Spleen (tissue), 7 donors: ENCODE data around the gene SLC7A4.

ENCODE experiments used
- POLR2A ChIP-seq, 3 donors: fragments of 450-650 bp; IDR thresholded peaks; one replicate each; pipeline ENCODE4 v1.5.1; 2017; ENCODE audit warnings: antibody characterized with exemption in 3 of 3, mild to moderate bottlenecking in 1 of 3
- TF ChIP-seq, protein P1 (sequence below), 11 experiments: fragments of 200-600 bp in 7 of 11; fragments of 450-650 bp in 4 of 11; sonication (generic) in 4 of 11; IDR thresholded peaks in 8 of 11; conservative IDR thresholded peaks in 3 of 11; 1 replicate in 7 of 11; 2 replicates in 4 of 11; pipeline versions ENCODE4 v1.4.0 to v1.8.0; 2016 to 2021; ENCODE audit warnings: antibody characterized with exemption in 11 of 11, inconsistent platforms in 4 of 11, mild to moderate bottlenecking in 1 of 11
- donor health status: DM: no; HTN: no; CAD: no; lungs with moderate emphysema.
- donor health status: DM: no; HTN: no; CAD: no.
- donor health status: DM: no; HTN: no; CAD: no.

DNA sequence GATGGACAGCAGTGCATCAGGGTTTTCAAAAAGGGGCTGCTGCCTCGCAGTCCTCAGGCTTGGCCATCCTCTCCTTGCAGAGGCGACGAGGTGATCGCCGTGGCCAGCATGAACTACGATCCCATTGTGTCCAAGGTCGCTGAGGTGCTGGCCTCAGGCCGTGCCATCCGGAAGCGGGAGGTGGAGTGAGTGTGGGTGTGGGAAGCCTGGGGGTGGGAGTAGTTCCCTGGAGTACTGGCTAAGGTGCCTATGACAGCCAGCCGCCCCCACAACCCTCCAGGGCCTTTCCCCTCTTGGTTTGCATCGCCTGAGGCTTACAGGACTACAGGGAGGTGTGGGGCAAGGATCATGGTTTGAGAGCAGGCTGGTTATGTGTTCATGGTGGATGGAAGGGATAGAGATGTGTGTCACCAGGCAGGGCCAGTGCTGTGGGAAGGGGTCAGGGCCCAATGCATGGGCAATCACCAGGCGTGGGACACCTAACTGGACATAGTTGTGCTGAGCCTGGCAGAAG is 52.4 kb downstream of the SLC7A4 start:
- TF ChIP-seq, protein P1, sequence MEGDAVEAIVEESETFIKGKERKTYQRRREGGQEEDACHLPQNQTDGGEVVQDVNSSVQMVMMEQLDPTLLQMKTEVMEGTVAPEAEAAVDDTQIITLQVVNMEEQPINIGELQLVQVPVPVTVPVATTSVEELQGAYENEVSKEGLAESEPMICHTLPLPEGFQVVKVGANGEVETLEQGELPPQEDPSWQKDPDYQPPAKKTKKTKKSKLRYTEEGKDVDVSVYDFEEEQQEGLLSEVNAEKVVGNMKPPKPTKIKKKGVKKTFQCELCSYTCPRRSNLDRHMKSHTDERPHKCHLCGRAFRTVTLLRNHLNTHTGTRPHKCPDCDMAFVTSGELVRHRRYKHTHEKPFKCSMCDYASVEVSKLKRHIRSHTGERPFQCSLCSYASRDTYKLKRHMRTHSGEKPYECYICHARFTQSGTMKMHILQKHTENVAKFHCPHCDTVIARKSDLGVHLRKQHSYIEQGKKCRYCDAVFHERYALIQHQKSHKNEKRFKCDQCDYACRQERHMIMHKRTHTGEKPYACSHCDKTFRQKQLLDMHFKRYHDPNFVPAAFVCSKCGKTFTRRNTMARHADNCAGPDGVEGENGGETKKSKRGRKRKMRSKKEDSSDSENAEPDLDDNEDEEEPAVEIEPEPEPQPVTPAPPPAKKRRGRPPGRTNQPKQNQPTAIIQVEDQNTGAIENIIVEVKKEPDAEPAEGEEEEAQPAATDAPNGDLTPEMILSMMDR (IDR thresholded peaks at IDR 0.05 in 8 of 11, conservative IDR thresholded peaks at IDR 0.05 in 3 of 11) = no peak
- no peak for TF ChIP-seq POLR2A (IDR thresholded peaks at IDR 0.05)
